ENCODE measurements around the gene RTN4RL1. TPM values are rescaled to one million over a fixed set of nuclear protein-coding genes. Genes with fewer than 3 reads are reported as not detected.
A peak's percentile ranks its signal among the peaks of the same experiment; 100 is the strongest.

RTN4RL1 gene
- total and polyA plus RNA-seq, 9 of the 15 experiments (the other 6 are each of a cell fraction or from before 2014, with no cell fraction given): 0.04 to 0.06 (median 0.04) TPM; not detected in 5

DNA sequence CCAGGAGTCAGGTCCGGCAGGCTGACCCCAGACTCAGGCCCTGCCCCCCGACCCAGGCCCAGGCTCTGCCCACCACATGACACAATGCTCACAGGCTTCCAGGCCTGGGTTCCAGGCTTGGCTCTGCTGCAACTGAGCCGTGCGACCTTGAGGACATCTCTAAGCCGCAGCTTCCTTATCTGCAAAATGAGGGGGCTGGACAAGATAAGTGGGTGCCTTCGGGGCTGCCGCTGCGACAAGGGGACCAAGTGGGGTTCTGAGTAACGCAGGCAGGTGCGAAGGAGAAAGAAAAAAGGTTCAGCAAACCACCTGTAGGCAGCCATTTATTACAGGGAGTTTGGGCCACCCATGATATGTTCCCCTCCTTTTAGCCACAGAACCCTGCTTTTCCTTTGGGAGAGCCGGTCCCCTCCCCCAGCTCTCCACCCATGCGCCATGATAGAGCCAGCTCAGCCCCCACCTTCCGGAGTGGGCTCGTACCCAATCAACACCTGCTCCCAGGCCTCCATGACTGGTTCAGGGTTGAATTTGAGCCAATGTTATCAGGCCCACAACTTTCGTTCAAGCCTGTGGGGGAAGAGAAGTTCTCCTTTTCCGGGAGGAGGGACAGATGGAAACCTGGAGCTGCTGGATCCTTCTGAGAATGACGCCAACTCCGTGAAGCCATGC lies 38.2 kb downstream of the RTN4RL1 start (continued):
- peak; percentile 23; the same call in 1 of the 2 replicates for TF ChIP-seq MYC (IDR thresholded peaks at IDR 0.05; ENCODE audit: low read depth, low read length)
- no peak for TF ChIP-seq MYC (CRISPR knock-in tag; IDR thresholded peaks at IDR 0.05; ENCODE audit: borderline replicate concordance, low read depth)
- TF ChIP-seq, protein P1, sequence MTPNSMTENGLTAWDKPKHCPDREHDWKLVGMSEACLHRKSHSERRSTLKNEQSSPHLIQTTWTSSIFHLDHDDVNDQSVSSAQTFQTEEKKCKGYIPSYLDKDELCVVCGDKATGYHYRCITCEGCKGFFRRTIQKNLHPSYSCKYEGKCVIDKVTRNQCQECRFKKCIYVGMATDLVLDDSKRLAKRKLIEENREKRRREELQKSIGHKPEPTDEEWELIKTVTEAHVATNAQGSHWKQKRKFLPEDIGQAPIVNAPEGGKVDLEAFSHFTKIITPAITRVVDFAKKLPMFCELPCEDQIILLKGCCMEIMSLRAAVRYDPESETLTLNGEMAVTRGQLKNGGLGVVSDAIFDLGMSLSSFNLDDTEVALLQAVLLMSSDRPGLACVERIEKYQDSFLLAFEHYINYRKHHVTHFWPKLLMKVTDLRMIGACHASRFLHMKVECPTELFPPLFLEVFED (CRISPR knock-in tag; conservative IDR thresholded peaks at IDR 0.05): no peak
- TF ChIP-seq CXXC5 (CRISPR knock-in tag; IDR thresholded peaks at IDR 0.05): peak; percentile 52; the same call in 1 of the 2 replicates
- TF ChIP-seq MAFK (IDR thresholded peaks at IDR 0.05; ENCODE audit: low read length): no peak
- no peak for TF ChIP-seq DDX20 (tag; IDR thresholded peaks at IDR 0.05; ENCODE audit: low read depth)
- TF ChIP-seq ARID1B (IDR thresholded peaks at IDR 0.05): peak; percentile 64
- no peak for TF ChIP-seq ZNF165 (CRISPR knock-in tag; IDR thresholded peaks at IDR 0.05; ENCODE audit: borderline replicate concordance)
- TF ChIP-seq L3MBTL2 (IDR thresholded peaks at IDR 0.05): peak; percentile 65
- TF ChIP-seq RBM17 (IDR thresholded peaks at IDR 0.05; ENCODE audit: borderline replicate concordance, low read depth, low read length): no peak
- no peak for TF ChIP-seq ZNF316 (IDR thresholded peaks at IDR 0.05)
- peak; percentile 83 for TF ChIP-seq MECOM (CRISPR knock-in tag; IDR thresholded peaks at IDR 0.05)
- no peak for TF ChIP-seq MED1 (CRISPR knock-in tag; IDR thresholded peaks at IDR 0.05; ENCODE audit: borderline replicate concordance)
- peak; percentile 42; the same call in 1 of the 2 replicates for TF ChIP-seq CTBP1 (IDR thresholded peaks at IDR 0.05; ENCODE audit: borderline replicate concordance)
- TF ChIP-seq ZNF431 (CRISPR knock-in tag; IDR thresholded peaks at IDR 0.05): no peak
- peak; percentile 28; the same call in 1 of the 2 replicates for TF ChIP-seq CBFA2T2 (conservative IDR thresholded peaks at IDR 0.05)
- TF ChIP-seq ZNF146 (CRISPR knock-in tag; IDR thresholded peaks at IDR 0.05; ENCODE audit: unreplicated experiment): no peak
- TF ChIP-seq, protein P2, sequence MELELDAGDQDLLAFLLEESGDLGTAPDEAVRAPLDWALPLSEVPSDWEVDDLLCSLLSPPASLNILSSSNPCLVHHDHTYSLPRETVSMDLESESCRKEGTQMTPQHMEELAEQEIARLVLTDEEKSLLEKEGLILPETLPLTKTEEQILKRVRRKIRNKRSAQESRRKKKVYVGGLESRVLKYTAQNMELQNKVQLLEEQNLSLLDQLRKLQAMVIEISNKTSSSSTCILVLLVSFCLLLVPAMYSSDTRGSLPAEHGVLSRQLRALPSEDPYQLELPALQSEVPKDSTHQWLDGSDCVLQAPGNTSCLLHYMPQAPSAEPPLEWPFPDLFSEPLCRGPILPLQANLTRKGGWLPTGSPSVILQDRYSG (tag; conservative IDR thresholded peaks at IDR 0.05; ENCODE audit: low read depth): no peak
- TF ChIP-seq SRSF3 (IDR thresholded peaks at IDR 0.05; ENCODE audit: insufficient read depth, low read length): no peak
- peak; percentile 37 to 63; a peak in 3 of 4 replicates for TF ChIP-seq NRF1 (conservative IDR thresholded peaks at IDR 0.05 in 1 of 2, IDR thresholded peaks at IDR 0.05 in 1 of 2)
- peak; percentile 55 for TF ChIP-seq CBFA2T3 (IDR thresholded peaks at IDR 0.05)
- TF ChIP-seq ZNF717 (CRISPR knock-in tag; IDR thresholded peaks at IDR 0.05): no peak
- TF ChIP-seq NFIC (IDR thresholded peaks at IDR 0.05): no peak
- TF ChIP-seq RBBP5 (IDR thresholded peaks at IDR 0.05; ENCODE audit: borderline replicate concordance, insufficient read depth, low read length, poor library complexity, severe bottlenecking): peak; percentile 72
- TF ChIP-seq, protein P3, sequence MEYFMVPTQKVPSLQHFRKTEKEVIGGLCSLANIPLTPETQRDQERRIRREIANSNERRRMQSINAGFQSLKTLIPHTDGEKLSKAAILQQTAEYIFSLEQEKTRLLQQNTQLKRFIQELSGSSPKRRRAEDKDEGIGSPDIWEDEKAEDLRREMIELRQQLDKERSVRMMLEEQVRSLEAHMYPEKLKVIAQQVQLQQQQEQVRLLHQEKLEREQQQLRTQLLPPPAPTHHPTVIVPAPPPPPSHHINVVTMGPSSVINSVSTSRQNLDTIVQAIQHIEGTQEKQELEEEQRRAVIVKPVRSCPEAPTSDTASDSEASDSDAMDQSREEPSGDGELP (CRISPR knock-in tag; IDR thresholded peaks at IDR 0.05; ENCODE audit: borderline replicate concordance): peak; percentile 40; the same call in 1 of the 2 replicates
- TF ChIP-seq EGR1 (conservative IDR thresholded peaks at IDR 0.05): peak; percentile 55
